Keratinocyte (primary cell): Measurements from ENCODE around the gene GREM1. TPM values are rescaled to one million over a fixed set of nuclear protein-coding genes. Genes with fewer than 3 reads are reported as not detected.

ENCODE experiments used
- DNase-seq: peaks from one replicate; pipeline ENCODE4 v3.0.0-alpha.2; 2011; ENCODE audit warnings: low read depth, missing footprints, low spot score
- FAIRE-seq: peaks from 2 replicates; lab custom pipeline; 2011; peaks lifted over from hg19 to GRCh38; lab: Jason Lieb, UNC
- H2AFZ ChIP-seq: 2 replicates; pipeline ENCODE4 v1.6.0; 2012; ENCODE audit warnings: low read length, control low read depth, inconsistent platforms; ENCODE audit not compliant: control insufficient read depth
- H3K27ac ChIP-seq: 2 replicates; pipeline ENCODE4 v1.5.1; 2011; ENCODE audit warnings: low read length; ENCODE audit not compliant: control insufficient read depth, insufficient read depth
- H3K27me3 ChIP-seq: 3 replicates; pipeline ENCODE4 v1.6.0; 2011; ENCODE audit warnings: low read length; ENCODE audit not compliant: control insufficient read depth, insufficient read depth; ENCODE audit errors: extremely low read depth
- H3K36me3 ChIP-seq, 2 experiments: 2 replicates in 1 of 2; 3 replicates in 1 of 2; pipeline ENCODE4 v1.5.1; 2011; ENCODE audit warnings: low read length in 2 of 2, mild to moderate bottlenecking in 1 of 2; ENCODE audit not compliant: control insufficient read depth in 2 of 2, insufficient read depth in 2 of 2; ENCODE audit errors: extremely low read depth in 1 of 2
- H3K4me1 ChIP-seq: 3 replicates; pipeline ENCODE4 v1.5.1; 2011; ENCODE audit warnings: low read length; ENCODE audit not compliant: control insufficient read depth, insufficient read depth; ENCODE audit errors: extremely low read depth
- H3K4me2 ChIP-seq: 3 replicates; pipeline ENCODE4 v1.6.0; 2011; ENCODE audit warnings: low read depth, low read length; ENCODE audit not compliant: control insufficient read depth, insufficient read depth; ENCODE audit errors: extremely low read depth
- H3K4me3 ChIP-seq, 3 experiments: fragments of 200-600 bp in 1 of 3; sonication (generic) in 1 of 3; 2 replicates in 2 of 3; 3 replicates in 1 of 3; pipeline ENCODE4 v1.5.1; 2011 to 2016; ENCODE audit warnings: low read length in 3 of 3, mild to moderate bottlenecking in 3 of 3, control low read depth in 2 of 3, inconsistent platforms in 1 of 3, low read depth in 1 of 3, mixed read lengths in 1 of 3, mixed run types in 1 of 3, moderate library complexity in 1 of 3; ENCODE audit not compliant: control insufficient read depth in 2 of 3, insufficient read depth in 2 of 3; ENCODE audit errors: extremely low read depth in 1 of 3
- H3K79me2 ChIP-seq: 2 replicates; pipeline ENCODE4 v1.6.0; 2012; ENCODE audit warnings: low read length; ENCODE audit not compliant: control insufficient read depth, insufficient read depth
- H3K9ac ChIP-seq: 3 replicates; pipeline ENCODE4 v1.6.0; 2011; ENCODE audit warnings: low read length; ENCODE audit not compliant: control insufficient read depth, insufficient read depth; ENCODE audit errors: extremely low read depth
- H3K9me1 ChIP-seq: 3 replicates; pipeline ENCODE4 v1.6.0; 2011; ENCODE audit warnings: low read length; ENCODE audit not compliant: control insufficient read depth, insufficient read depth; ENCODE audit errors: extremely low read depth
- H3K9me3 ChIP-seq: 2 replicates; pipeline ENCODE4 v1.5.1; 2012; ENCODE audit warnings: low read depth, low read length; ENCODE audit not compliant: control insufficient read depth
- H4K20me1 ChIP-seq: 3 replicates; pipeline ENCODE4 v1.6.0; 2011; ENCODE audit warnings: low read length; ENCODE audit not compliant: control insufficient read depth, insufficient read depth; ENCODE audit errors: extremely low read depth
- CTCF ChIP-seq, 3 experiments: IDR thresholded peaks in 1 of 3; conservative IDR thresholded peaks in 1 of 3; optimal IDR thresholded peaks in 1 of 3; 2 replicates in 2 of 3; 3 replicates in 1 of 3; pipeline versions ENCODE3 to v1.5.1; 2011; ENCODE audit warnings: low read length in 3 of 3, mild to moderate bottlenecking in 3 of 3, moderate library complexity in 2 of 3, control low read depth in 1 of 3, inconsistent platforms in 1 of 3; ENCODE audit not compliant: insufficient read depth in 2 of 3; ENCODE audit errors: extremely low read depth in 1 of 3
- EZH2 ChIP-seq: IDR thresholded peaks from one replicate; pipeline ENCODE4 v1.6.1; 2012; ENCODE audit warnings: inconsistent platforms, mild to moderate bottlenecking, low read length, moderate library complexity
- dilution Hi-C: fragments of 300-500 bp; cut with MboI; formaldehyde crosslinking; loops from one replicate; pipeline ENCODE4 v1.7.0; 2020; ENCODE audit warnings: low sequenced_read_pairs; ENCODE audit not compliant: extremely low pct_ligation_motif_present
- polyA plus RNA-seq, 5 experiments: library from polyadenylated mRNA; depleted of rRNA in 3 of 5; stranded (reverse) in 3 of 5; stranded (forward) in 1 of 5; unstranded in 1 of 5; fragments of >200 nt; gene quantifications; 1 replicate in 1 of 5; 2 replicates in 3 of 5; 3 replicates in 1 of 5; pipeline versions ENCODE4 v1.2.1 to v1.2.3, GENCODE V29; 2011 to 2012; ENCODE audit warnings: missing spikeins in 2 of 5, low read depth in 1 of 5, low replicate concordance in 1 of 5

Gene GREM1
- polyA plus RNA-seq, 1 donor (not counting 4 experiments of a cell fraction or from before 2014, with no cell fraction given) = 0.04 TPM

GRCh38 chr15:32707436-32707835 lies 10.4 kb upstream of the GREM1 start:
- Histone ChIP-seq H3K4me1 (peaks cover 18% of the 10 kb centered on the region), H3K79me2 (no peaks in the 10 kb centered on the region), H2AFZ (no peak overlapping the region), H3K4me3 (no peak overlapping the region), H3K9me3 (no peaks in the 10 kb centered on the region), H3K27me3 (no peaks in the 10 kb centered on the region), H3K9me1 (no peaks in the 10 kb centered on the region), H3K9ac (no peak overlapping the region), H3K36me3 (no peaks in the 10 kb centered on the region), H3K27ac (no peak overlapping the region), H3K4me2 (no peak overlapping the region), H4K20me1 (no peaks in the 10 kb centered on the region)
- FAIRE-seq (no peak), DNase-seq (no peak)
- TF ChIP-seq CTCF (optimal IDR thresholded peaks at IDR 0.05 in 1 of 3, IDR thresholded peaks at IDR 0.05 in 1 of 3, conservative IDR thresholded peaks at IDR 0.05 in 1 of 3; ENCODE audit: extremely low read depth in 1 of 3, insufficient read depth in 2 of 3, low read length in 3 of 3) = no peak
- TF ChIP-seq EZH2 = no peak
- dilution Hi-C loops = no loop called here

- no peaks in the 10 kb centered on the region for H3K36me3 ChIP-seq
- no peaks in the 10 kb centered on the region for H3K9me1 ChIP-seq
- no peaks in the 10 kb centered on the region for H4K20me1 ChIP-seq
- no peak overlapping the region for H3K4me3 ChIP-seq
- H3K9ac ChIP-seq = no peak overlapping the region
- FAIRE-seq = no peak
- H3K27me3 ChIP-seq = peaks cover 4% of the 10 kb centered on the region
- no peaks in the 10 kb centered on the region for H3K9me3 ChIP-seq
- no peak for DNase-seq
- no peak overlapping the region for H2AFZ ChIP-seq
- no peak overlapping the region for H3K27ac ChIP-seq
- no peaks in the 10 kb centered on the region for H3K79me2 ChIP-seq
- H3K4me2 ChIP-seq = no peak overlapping the region
- dilution Hi-C loops = no loop called here
- peaks cover 22% of the 10 kb centered on the region for H3K4me1 ChIP-seq
- no peak for TF ChIP-seq EZH2
- no peak for TF ChIP-seq CTCF (optimal IDR thresholded peaks at IDR 0.05 in 1 of 3, IDR thresholded peaks at IDR 0.05 in 1 of 3, conservative IDR thresholded peaks at IDR 0.05 in 1 of 3; ENCODE audit: extremely low read depth in 1 of 3, insufficient read depth in 2 of 3, low read length in 3 of 3)
These were observed 8.3 kb upstream of the GREM1 start for GRCh38 chr15:32709295-32710033.
